OCI-LY7 (cell line): ENCODE results near the gene TSHZ2.

Experiments used
- EZH2phosphoT487 ChIP-seq: fragments of 200-600 bp; sonication (generic); IDR thresholded peaks from 2 replicates; pipeline ENCODE4 v1.6.1; 2018; ENCODE audit warnings: low read depth, borderline replicate concordance, mild to moderate bottlenecking, mixed run types, antibody characterized with exemption, low read length, moderate library complexity, mixed read lengths
- TF ChIP-seq, protein P1 (sequence below): fragments of 200-600 bp; sonication (generic); conservative IDR thresholded peaks from 2 replicates; pipeline ENCODE4 v1.5.1; 2014; ENCODE audit warnings: mild to moderate bottlenecking, antibody characterized with exemption, low read length, moderate library complexity, mixed read lengths

DNA sequence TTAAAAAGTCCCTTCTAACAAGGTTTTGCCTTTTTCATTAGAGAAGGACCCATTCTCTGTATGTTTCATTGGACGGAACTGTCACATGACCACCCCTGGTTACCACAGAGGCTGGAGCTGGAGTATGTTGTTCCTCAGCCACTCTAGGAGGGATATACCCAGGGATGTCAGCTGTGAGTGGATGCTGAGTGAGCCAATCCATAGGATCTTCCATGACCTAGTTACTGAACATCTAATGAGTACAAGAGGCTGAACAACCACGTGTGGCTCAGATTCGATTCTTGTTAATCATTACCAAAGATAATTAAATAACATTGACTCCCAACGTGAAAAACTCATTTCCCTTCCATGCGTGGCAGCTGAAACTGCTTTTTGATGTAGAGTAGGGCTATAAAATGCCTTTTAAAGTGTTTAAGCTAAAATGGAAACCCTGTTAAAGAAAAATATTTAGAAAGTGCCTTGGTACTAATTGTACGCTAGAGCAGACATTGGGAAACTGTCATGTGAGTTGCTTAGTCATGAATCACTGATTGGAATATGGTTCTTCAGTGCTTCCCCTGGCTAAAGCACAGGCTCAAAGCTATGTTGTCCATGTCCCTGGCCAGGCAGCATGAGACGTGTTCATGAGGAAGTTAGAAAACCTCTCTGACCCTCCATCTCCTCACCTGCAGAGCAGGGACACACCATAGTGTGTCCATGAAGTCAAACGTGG, 365.4 kb downstream of the TSHZ2 start:
- TF ChIP-seq, protein P1, sequence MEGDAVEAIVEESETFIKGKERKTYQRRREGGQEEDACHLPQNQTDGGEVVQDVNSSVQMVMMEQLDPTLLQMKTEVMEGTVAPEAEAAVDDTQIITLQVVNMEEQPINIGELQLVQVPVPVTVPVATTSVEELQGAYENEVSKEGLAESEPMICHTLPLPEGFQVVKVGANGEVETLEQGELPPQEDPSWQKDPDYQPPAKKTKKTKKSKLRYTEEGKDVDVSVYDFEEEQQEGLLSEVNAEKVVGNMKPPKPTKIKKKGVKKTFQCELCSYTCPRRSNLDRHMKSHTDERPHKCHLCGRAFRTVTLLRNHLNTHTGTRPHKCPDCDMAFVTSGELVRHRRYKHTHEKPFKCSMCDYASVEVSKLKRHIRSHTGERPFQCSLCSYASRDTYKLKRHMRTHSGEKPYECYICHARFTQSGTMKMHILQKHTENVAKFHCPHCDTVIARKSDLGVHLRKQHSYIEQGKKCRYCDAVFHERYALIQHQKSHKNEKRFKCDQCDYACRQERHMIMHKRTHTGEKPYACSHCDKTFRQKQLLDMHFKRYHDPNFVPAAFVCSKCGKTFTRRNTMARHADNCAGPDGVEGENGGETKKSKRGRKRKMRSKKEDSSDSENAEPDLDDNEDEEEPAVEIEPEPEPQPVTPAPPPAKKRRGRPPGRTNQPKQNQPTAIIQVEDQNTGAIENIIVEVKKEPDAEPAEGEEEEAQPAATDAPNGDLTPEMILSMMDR, result no peak
- no peak for TF ChIP-seq EZH2phosphoT487
